BLaER1 (cell line): ENCODE measurements around the gene COL26A1.

Experiments used
- H3K27ac ChIP-seq: shearing (Covaris generic); formaldehyde crosslinking; 2 replicates; pipeline ENCODE4 v1.8.1; 2022
- H3K27me3 ChIP-seq: shearing (Covaris generic); formaldehyde crosslinking; 2 replicates; pipeline ENCODE4 v1.8.1; 2022
- H3K36me3 ChIP-seq: shearing (Covaris generic); formaldehyde crosslinking; 2 replicates; pipeline ENCODE4 v1.8.1; 2022
- H3K4me1 ChIP-seq: shearing (Covaris generic); formaldehyde crosslinking; 2 replicates; pipeline ENCODE4 v1.8.1; 2022
- H3K4me2 ChIP-seq: shearing (Covaris generic); formaldehyde crosslinking; 2 replicates; pipeline ENCODE4 v1.8.1; 2022
- H3K4me3 ChIP-seq: shearing (Covaris generic); formaldehyde crosslinking; 2 replicates; pipeline ENCODE4 v1.8.1; 2022
- H3K9ac ChIP-seq: shearing (Covaris generic); formaldehyde crosslinking; 2 replicates; pipeline ENCODE4 v1.8.1; 2022
- H3K9me3 ChIP-seq: shearing (Covaris generic); formaldehyde crosslinking; 2 replicates; pipeline ENCODE4 v1.8.1; 2022
- H4K20me1 ChIP-seq: shearing (Covaris generic); formaldehyde crosslinking; 2 replicates; pipeline ENCODE4 v1.8.1; 2022
- Cebpa-rat ChIP-seq: shearing (Covaris generic); IDR thresholded peaks from 2 replicates; pipeline ENCODE4 v1.8.1; 2022

COL26A1 gene

GRCh38 chr7:101362334-101363195 lies at the start of gene COL26A1:
Gene COL26A1, plus strand, starts transcription at chr7:101362875. Its CDS starts 158 bp downstream, at chr7:101363033.
- H3K9me3 ChIP-seq: no peaks in the 10 kb centered on the region
- H4K20me1 ChIP-seq: no peaks in the 10 kb centered on the region
- 0 out of 2 replicates have a peak within 1 kb of the TSS, but pooled peaks have one; percentile 12 for H3K4me3 ChIP-seq
- H3K27ac ChIP-seq: no peak within 1 kb of the TSS
- H3K9ac ChIP-seq: no peak within 1 kb of the TSS
- no peaks in the 10 kb centered on the region for H3K36me3 ChIP-seq
- H3K27me3 ChIP-seq: peaks cover 24% of the 10 kb centered on the region
- H3K4me2 ChIP-seq: peak within 1 kb of the TSS; percentile 77
- TF ChIP-seq Cebpa-rat: no peak
- H3K4me1 ChIP-seq: peaks cover 8% of the 10 kb centered on the region; the same call in 1 of the 2 replicates

- H3K27me3 ChIP-seq: no peaks in the 10 kb centered on the region
- H3K36me3 ChIP-seq: peaks cover 62% of the 10 kb centered on the region
- H3K9ac ChIP-seq: no peak overlapping the region
- no peak overlapping the region for H3K4me3 ChIP-seq
- peaks cover under 1% of the 10 kb centered on the region; the same call in 1 of the 2 replicates for H3K4me1 ChIP-seq
- peaks cover 20% of the 10 kb centered on the region for H3K9me3 ChIP-seq
- H3K4me2 ChIP-seq: no peak overlapping the region
- H3K27ac ChIP-seq: no peak overlapping the region
- TF ChIP-seq Cebpa-rat: no peak
- H4K20me1 ChIP-seq: no peaks in the 10 kb centered on the region
Measured at GRCh38 chr7:101315336-101315735, 47.3 kb upstream of the COL26A1 start.

GRCh38 chr7:101319401-101319800 lies 43.3 kb upstream of the COL26A1 start:
- Histone ChIP-seq H3K27ac (no peak overlapping the region), H3K4me2 (no peak overlapping the region), H4K20me1 (no peaks in the 10 kb centered on the region), H3K27me3 (no peaks in the 10 kb centered on the region), H3K36me3 (peaks cover 40% of the 10 kb centered on the region), H3K9ac (no peak overlapping the region), H3K4me3 (no peak overlapping the region), H3K9me3 (no peaks in the 10 kb centered on the region), H3K4me1 (peaks cover 18% of the 10 kb centered on the region)
- no peak for TF ChIP-seq Cebpa-rat

GRCh38 chr7:101321491-101322401 lies 40.9 kb upstream of the COL26A1 start, which contains the start of gene IFT22:
Gene IFT22, minus strand, starts transcription at chr7:101321812. Its CDS starts 103 bp downstream, at chr7:101321709.
- no peaks in the 10 kb centered on the region for H3K27me3 ChIP-seq
- no peak for TF ChIP-seq Cebpa-rat

GRCh38 chr7:101328159-101328558 lies 34.5 kb upstream of the COL26A1 start:
- TF ChIP-seq Cebpa-rat: no peak
- no peaks in the 10 kb centered on the region for H4K20me1 ChIP-seq
- no peaks in the 10 kb centered on the region for H3K27me3 ChIP-seq
- H3K4me1 ChIP-seq: no peaks in the 10 kb centered on the region
- H3K9ac ChIP-seq: no peak overlapping the region
- no peak overlapping the region for H3K27ac ChIP-seq
- H3K4me3 ChIP-seq: no peak overlapping the region
- no peaks in the 10 kb centered on the region for H3K9me3 ChIP-seq
- no peak overlapping the region for H3K4me2 ChIP-seq
- H3K36me3 ChIP-seq: no peaks in the 10 kb centered on the region

More at GRCh38 chr7:101321491-101322401, 40.9 kb upstream of the COL26A1 start, which contains the start of gene IFT22:
- Histone ChIP-seq H4K20me1 (no peaks in the 10 kb centered on the region), H3K9ac (peak within 1 kb of the TSS; percentile 78), H3K4me1 (peaks cover 18% of the 10 kb centered on the region), H3K4me3 (peak within 1 kb of the TSS; percentile 87), H3K9me3 (no peaks in the 10 kb centered on the region), H3K36me3 (peaks cover 18% of the 10 kb centered on the region), H3K4me2 (peak within 1 kb of the TSS; percentile 85), H3K27ac (peak within 1 kb of the TSS; percentile 78)

- no peaks in the 10 kb centered on the region for H3K4me1 ChIP-seq
- H3K4me3 ChIP-seq: no peak overlapping the region
- no peak overlapping the region for H3K27ac ChIP-seq
- H3K36me3 ChIP-seq: no peaks in the 10 kb centered on the region
- no peak for TF ChIP-seq Cebpa-rat
- no peak overlapping the region for H3K4me2 ChIP-seq
- H3K9me3 ChIP-seq: no peaks in the 10 kb centered on the region
- no peaks in the 10 kb centered on the region for H3K27me3 ChIP-seq
- no peak overlapping the region for H3K9ac ChIP-seq
- H4K20me1 ChIP-seq: no peaks in the 10 kb centered on the region
Measured at GRCh38 chr7:101330011-101330484, 32.6 kb upstream of the COL26A1 start.

GRCh38 chr7:101332026-101332425 lies 30.6 kb upstream of the COL26A1 start:
- Histone ChIP-seq H3K27me3 (no peaks in the 10 kb centered on the region), H3K9ac (no peak overlapping the region), H3K4me1 (no peaks in the 10 kb centered on the region), H3K4me3 (no peak overlapping the region), H3K36me3 (no peaks in the 10 kb centered on the region), H3K9me3 (no peaks in the 10 kb centered on the region), H3K4me2 (no peak overlapping the region), H3K27ac (no peak overlapping the region), H4K20me1 (no peaks in the 10 kb centered on the region)
- TF ChIP-seq Cebpa-rat: no peak

- H3K27ac ChIP-seq: no peak overlapping the region
- no peaks in the 10 kb centered on the region for H3K9me3 ChIP-seq
- no peaks in the 10 kb centered on the region for H3K4me1 ChIP-seq
- no peaks in the 10 kb centered on the region for H4K20me1 ChIP-seq
- no peaks in the 10 kb centered on the region for H3K36me3 ChIP-seq
- no peak overlapping the region for H3K4me2 ChIP-seq
- no peak overlapping the region for H3K4me3 ChIP-seq
- no peak overlapping the region for H3K9ac ChIP-seq
- TF ChIP-seq Cebpa-rat: no peak
- no peaks in the 10 kb centered on the region for H3K27me3 ChIP-seq
Measured at GRCh38 chr7:101333912-101334311, 28.8 kb upstream of the COL26A1 start.

- Histone ChIP-seq H3K9me3 (no peaks in the 10 kb centered on the region), H4K20me1 (no peaks in the 10 kb centered on the region), H3K4me1 (no peaks in the 10 kb centered on the region), H3K27ac (no peak overlapping the region), H3K27me3 (no peaks in the 10 kb centered on the region), H3K36me3 (no peaks in the 10 kb centered on the region), H3K4me3 (no peak overlapping the region), H3K9ac (no peak overlapping the region), H3K4me2 (no peak overlapping the region)
- no peak for TF ChIP-seq Cebpa-rat
Measured at GRCh38 chr7:101340379-101340778, 22.3 kb upstream of the COL26A1 start.
